ENCODE results near the gene SPDYC.

The SPDYC gene

DNA sequence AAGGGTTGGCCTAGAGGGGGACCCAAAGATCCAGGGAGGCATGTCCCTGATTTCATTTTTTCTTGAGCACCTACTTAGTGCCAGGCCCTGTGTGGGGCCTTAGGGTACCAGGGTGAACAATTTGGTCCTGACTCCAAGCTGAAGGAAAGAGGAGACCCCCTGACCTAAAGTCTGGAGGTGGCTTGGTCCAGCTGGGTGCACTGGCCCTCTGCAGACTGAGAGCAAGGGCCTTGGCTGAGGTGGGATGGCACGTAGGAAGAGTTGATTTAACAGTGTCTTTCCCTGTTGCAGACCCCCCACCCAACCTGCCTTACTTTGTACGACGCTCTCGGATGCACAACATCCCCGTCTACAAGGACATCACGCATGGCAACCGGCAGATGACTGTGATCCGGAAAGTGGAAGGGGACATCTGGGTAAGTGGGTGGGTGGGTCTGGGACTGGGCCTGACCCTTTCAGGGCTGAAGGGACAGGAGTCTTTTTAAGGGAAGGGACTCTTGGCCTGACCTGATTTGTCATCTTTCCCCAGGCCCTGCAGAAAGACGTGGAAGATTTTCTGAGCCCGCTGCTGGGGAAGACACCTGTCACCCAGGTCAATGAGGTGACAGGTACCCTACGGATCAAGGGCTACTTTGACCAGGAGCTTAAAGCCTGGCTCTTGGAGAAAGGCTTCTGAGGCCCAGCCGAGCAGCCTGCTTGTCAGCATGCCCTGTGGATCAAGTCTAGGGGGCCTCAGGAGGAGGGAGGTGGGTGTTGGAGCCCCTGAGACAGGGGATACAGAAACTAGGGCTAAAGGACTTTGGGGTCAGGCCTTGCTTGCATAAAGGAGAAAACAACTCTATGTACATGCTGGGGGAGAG, 44.6 kb upstream of the SPDYC start:
- no peak for TF ChIP-seq TAF1 (IDR thresholded peaks at IDR 0.05; ENCODE audit: borderline replicate concordance, insufficient read depth, low read length)
- no peak for TF ChIP-seq POLR2AphosphoS5 (IDR thresholded peaks at IDR 0.05; ENCODE audit: low read depth, low read length)
- TF ChIP-seq, protein P1, sequence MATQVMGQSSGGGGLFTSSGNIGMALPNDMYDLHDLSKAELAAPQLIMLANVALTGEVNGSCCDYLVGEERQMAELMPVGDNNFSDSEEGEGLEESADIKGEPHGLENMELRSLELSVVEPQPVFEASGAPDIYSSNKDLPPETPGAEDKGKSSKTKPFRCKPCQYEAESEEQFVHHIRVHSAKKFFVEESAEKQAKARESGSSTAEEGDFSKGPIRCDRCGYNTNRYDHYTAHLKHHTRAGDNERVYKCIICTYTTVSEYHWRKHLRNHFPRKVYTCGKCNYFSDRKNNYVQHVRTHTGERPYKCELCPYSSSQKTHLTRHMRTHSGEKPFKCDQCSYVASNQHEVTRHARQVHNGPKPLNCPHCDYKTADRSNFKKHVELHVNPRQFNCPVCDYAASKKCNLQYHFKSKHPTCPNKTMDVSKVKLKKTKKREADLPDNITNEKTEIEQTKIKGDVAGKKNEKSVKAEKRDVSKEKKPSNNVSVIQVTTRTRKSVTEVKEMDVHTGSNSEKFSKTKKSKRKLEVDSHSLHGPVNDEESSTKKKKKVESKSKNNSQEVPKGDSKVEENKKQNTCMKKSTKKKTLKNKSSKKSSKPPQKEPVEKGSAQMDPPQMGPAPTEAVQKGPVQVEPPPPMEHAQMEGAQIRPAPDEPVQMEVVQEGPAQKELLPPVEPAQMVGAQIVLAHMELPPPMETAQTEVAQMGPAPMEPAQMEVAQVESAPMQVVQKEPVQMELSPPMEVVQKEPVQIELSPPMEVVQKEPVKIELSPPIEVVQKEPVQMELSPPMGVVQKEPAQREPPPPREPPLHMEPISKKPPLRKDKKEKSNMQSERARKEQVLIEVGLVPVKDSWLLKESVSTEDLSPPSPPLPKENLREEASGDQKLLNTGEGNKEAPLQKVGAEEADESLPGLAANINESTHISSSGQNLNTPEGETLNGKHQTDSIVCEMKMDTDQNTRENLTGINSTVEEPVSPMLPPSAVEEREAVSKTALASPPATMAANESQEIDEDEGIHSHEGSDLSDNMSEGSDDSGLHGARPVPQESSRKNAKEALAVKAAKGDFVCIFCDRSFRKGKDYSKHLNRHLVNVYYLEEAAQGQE (IDR thresholded peaks at IDR 0.05; ENCODE audit: insufficient read depth in 1 of 2, low read depth in 2 of 2, low read length in 2 of 2): no peak
- TF ChIP-seq FOXP2 (optimal IDR thresholded peaks at IDR 0.05; ENCODE audit: borderline replicate concordance, extremely low read depth, extremely low read length, insufficient read depth): no peak
- TF ChIP-seq SIN3A (IDR thresholded peaks at IDR 0.05; ENCODE audit: borderline replicate concordance, insufficient read depth, low read length): no peak

DNA sequence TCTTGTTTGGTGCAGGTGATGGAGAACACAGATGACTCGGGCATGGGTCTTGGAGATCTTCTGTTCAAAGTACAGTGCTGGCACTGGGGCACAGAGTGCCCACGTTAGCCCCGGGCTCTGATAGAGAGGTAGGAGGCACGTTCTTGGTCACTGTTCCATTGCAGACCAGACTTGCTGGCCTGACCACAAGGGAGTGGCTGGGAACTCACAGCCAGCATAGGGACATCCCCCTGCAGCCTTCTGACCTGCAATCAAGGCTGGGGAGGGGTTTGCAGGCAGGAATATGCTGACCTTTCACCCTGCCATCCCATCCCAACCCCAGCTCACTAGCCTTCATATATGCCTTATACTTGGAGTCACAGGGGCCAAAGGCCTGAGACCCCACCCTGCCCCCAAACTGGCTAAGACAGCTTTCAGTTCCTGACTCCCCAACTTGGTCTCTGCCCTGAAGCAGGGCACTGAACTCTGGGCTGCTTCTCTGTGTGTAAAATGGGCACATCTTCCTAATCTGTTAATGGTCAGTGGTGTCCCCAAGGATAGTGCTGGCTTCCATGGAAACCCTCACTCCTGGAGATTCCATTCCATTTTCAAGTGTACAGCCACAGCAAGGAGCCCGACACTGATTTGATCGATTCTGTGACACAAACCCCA, 43.3 kb upstream of the SPDYC start:
- TF ChIP-seq POLR2AphosphoS5 (IDR thresholded peaks at IDR 0.05; ENCODE audit: low read depth, low read length) (no peak), TAF1 (IDR thresholded peaks at IDR 0.05; ENCODE audit: borderline replicate concordance, insufficient read depth, low read length) (no peak), SIN3A (IDR thresholded peaks at IDR 0.05; ENCODE audit: borderline replicate concordance, insufficient read depth, low read length) (no peak), FOXP2 (optimal IDR thresholded peaks at IDR 0.05; ENCODE audit: borderline replicate concordance, extremely low read depth, extremely low read length, insufficient read depth) (no peak)
- TF ChIP-seq, protein P1 (IDR thresholded peaks at IDR 0.05; ENCODE audit: insufficient read depth in 1 of 2, low read depth in 2 of 2, low read length in 2 of 2): no peak

DNA sequence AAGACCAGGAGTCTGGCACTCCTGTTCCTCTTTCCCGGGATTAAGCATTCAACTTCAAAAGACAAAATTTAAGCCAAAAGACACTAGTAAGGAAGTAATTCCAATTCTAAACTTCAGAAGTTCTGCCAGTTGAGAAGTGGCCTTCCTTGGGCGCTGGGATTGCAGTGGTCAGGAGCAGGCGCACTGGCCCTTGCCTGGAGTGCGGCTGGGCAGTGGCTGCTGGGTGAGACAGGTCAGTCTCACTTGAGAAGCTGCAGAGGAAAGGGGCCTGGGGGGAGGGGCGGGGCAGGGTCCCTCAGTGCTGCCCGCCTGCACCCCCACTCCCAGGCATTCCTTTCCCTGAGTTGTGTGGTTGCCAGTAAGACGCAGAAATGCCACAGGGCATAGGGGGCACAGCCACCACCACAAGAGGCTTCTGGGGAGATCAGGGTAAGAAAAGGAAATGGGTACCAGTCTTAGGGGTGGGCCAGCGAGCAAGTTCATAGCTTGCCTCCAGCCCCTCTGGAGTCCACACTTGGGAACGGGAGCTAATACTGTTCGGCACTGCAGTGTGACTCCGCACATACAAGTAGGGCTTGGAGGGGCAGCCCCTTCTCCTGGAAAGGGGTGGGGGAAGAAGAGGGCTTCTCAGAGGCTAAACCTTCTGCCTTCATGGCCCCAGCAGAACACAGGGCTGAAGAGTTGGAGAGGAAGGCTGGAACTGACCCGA, 42.4 kb upstream of the SPDYC start:
- TF ChIP-seq FOXP2 (optimal IDR thresholded peaks at IDR 0.05; ENCODE audit: borderline replicate concordance, extremely low read depth, extremely low read length, insufficient read depth) (no peak), POLR2AphosphoS5 (IDR thresholded peaks at IDR 0.05; ENCODE audit: low read depth, low read length) (no peak), SIN3A (IDR thresholded peaks at IDR 0.05; ENCODE audit: borderline replicate concordance, insufficient read depth, low read length) (no peak), TAF1 (IDR thresholded peaks at IDR 0.05; ENCODE audit: borderline replicate concordance, insufficient read depth, low read length) (no peak)
- TF ChIP-seq, protein P1 (IDR thresholded peaks at IDR 0.05; ENCODE audit: insufficient read depth in 1 of 2, low read depth in 2 of 2, low read length in 2 of 2): no peak

DNA sequence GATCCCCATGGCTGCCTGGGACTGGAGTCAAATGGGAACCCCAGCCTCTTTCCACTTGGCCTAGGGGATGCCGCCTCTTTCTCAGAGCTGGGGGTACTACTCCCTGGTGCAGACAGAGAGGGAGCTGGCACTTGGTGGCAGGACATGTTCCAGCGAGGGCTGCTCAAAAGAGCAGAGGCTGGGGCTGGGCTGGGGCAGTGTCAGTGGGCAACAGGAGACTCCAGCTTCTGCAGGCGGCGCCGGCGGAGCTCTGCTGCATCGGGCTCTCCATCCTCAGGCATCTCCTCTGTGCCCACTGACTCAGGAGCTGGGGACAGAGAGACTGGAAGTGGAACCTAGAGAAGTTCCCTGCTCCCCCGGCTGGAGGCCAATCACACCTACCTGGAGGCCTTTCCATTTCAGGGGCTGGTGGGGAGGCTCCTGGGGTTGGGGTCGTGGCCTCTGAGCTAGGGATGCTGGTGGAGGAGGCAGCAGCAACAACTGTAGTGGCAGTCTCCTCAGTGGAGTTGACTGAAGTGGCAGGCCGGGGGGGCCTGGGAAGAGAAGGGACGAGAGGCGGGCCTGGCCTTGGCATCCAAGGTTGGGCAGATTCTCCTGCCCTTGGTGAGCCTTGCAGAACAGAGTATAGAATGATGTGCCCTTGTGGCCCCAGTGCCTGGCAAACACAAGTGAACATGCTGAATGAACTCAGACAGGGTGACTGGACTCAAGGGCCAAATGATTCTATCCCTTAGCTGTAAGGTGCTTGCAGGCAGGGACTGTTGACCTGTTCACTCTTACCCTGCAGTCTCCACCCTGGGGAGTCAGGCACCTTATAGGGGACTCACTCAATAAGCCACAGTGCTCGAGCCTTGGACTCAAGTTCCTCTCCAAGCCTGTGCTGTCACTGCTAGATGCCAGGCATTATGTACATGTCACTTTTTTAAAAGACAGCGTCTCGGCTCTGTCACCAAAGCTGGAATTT, 41.6 kb upstream of the SPDYC start:
- TF ChIP-seq FOXP2 (optimal IDR thresholded peaks at IDR 0.05; ENCODE audit: borderline replicate concordance, extremely low read depth, extremely low read length, insufficient read depth): no peak
- TF ChIP-seq, protein P1 (IDR thresholded peaks at IDR 0.05; ENCODE audit: insufficient read depth in 1 of 2, low read depth in 2 of 2, low read length in 2 of 2): no peak
- TF ChIP-seq SIN3A (IDR thresholded peaks at IDR 0.05; ENCODE audit: borderline replicate concordance, insufficient read depth, low read length): no peak
- TF ChIP-seq POLR2AphosphoS5 (IDR thresholded peaks at IDR 0.05; ENCODE audit: low read depth, low read length): peak; percentile 33; the same call in 1 of the 2 replicates

Data from PFSK-1 (cell line).